HTR-8/SVneo (cell line): Measurements from ENCODE around the gene PLCB4.
A peak's percentile ranks its signal among the peaks of the same experiment; 100 is the strongest.

Experiments used
- DNase-seq: peaks from one replicate; pipeline ENCODE4 v3.0.0; 2011; ENCODE audit warnings: low spot score, mixed read lengths; ENCODE audit not compliant: insufficient read length
- FAIRE-seq: peaks from 2 replicates; lab custom pipeline; 2011; peaks lifted over from hg19 to GRCh38; lab: Jason Lieb, UNC

Gene PLCB4

DNA sequence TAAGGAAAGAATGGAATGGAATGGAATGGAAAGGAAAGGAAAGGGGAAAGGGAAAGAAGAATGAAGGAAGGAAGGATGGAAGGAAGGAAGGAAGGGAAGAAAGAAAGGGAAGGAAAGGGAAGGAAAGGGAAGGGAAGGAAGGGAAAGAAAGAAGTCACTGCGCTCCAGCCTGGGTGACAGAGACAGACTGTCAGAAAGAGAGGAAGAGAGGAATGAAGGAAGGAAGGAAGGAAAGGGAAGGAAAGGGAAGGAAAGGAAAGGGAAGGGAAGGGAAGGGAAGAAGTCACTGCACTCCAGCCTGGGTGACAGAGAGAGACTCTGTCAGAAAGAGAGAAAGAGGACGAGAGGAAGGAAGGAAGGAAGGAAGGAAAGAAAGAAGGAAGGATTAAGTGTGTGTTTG lies 224.3 kb downstream of the PLCB4 start:
- no peak for DNase-seq
- FAIRE-seq = peak; percentile 23

DNA sequence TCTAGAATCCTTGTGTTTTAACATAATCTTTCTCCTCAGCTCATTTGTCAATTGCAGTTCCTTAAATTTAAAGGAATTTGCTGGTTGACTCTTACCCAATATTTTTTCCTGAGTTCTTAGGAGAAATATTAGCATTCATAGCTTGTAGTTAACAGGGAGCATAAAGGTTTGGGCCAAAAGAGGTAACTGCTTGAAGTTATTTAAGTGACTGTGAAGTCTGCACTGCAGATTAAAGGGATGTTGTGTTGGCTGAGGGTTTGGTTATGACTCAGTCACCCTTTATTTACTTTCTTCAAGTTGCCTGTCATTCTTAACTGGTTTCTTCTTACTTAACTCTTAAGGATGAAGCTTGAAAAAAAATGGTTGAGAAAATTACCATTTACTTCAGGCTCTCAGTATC lies 225.2 kb downstream of the PLCB4 start:
- FAIRE-seq = no peak

DNA sequence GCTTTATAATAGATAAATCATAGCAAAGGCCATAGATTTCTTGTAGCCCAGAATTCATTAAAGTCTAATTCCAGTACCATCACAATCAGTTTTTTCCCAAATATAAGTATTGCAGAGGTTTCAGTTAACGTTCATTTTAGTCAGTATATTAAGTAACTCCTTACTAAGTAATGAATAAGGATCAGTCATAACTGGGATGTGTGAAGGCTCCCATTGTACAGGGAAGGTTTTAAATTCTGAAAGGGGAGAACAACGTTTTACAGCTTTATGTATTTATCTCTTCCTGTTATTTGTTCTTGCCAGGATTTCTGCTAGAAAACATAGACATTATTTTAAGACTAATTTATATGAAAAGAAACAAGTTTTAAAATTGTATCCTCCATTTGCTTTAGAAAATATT lies 230.0 kb downstream of the PLCB4 start:
- FAIRE-seq = no peak
- DNase-seq = no peak

More for the DNA sequence above, 225.2 kb downstream of the PLCB4 start:
- no peak for DNase-seq

DNA sequence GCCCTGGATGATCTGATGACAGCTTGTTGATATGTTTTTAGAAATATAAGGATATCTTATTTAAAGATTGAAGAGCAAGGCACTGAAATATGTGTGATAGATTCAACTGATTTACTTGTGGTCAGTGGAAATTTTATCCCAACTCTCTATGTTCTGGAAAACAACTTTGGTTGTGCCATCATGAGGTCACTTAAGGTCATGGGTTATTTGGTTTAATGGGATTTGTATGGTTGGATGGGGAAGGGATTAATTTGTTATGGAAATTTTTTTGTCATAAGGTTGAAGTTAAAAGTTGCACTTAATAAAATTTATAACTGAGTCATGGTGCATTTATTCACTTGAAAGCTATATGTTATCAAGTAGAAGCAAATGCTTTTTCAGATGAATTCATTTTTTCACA lies 231.2 kb downstream of the PLCB4 start:
- DNase-seq (no peak), FAIRE-seq (no peak)

DNA sequence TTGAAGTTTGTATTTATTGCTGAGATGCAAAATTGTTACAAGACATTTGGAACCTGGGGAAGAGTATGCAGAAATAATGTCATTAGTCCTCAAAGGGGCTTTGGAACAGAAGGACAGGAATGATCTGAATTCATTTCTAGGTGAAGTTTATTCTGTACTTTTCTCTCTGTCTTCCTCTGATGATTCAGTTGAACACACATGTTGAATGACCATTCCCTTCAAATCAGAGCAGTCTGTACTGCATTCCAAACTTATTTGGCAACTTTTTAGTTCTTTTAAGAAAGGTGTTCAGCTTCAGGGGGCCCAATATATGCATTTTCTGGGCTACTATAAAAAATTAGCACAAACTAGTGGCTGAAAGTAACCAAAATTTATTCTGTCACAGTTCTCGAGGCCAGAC lies 231.6 kb downstream of the PLCB4 start:
- FAIRE-seq = no peak

DNA sequence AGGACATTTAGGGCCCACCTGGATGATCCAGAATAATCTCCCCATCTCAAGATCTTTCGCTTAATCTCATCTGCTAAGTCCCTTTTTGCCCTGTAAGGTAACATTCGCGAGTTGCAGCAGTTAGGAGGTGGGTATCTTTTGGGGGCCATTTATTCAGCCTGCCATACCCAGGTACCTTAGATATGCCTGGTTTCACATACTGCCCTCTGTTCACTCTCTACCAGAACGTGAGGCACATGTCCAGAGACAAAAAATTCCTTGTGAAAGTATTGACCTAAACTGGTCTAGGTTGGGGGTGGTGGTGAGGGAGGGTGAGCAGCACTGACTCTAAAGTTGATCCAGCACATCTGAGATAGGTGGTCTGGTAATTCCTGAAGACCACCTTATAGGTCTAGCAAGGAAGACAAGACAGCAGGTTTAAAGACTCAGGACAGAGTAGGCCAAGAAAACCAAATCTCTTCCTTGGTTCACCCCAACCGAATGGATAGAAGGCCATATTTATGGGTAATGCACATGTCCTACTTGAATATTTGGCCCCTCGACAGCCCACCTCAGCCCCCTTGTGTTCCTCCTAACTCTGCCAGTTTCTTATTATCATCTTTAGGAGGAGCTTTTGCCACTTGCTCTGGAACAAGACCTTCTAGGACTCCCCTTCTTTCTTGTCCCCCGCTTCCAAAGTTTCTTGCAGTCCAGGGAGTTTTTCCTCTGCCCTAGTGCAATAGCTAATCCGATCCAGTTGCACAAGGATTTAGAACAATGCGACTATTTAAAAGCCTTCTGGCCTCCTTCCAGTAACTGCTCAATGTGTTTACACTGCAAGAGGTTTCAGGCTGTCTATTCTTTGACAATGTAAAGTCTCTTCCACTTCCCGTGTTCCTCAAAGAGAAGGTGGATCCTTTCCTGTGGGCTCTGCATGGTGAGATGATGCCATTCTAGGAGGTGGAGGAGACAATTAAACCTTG lies 232.5 kb downstream of the PLCB4 start:
- peak; percentile 69 for FAIRE-seq
- DNase-seq = no peak

More for the DNA sequence above, 231.6 kb downstream of the PLCB4 start:
- DNase-seq = no peak

DNA sequence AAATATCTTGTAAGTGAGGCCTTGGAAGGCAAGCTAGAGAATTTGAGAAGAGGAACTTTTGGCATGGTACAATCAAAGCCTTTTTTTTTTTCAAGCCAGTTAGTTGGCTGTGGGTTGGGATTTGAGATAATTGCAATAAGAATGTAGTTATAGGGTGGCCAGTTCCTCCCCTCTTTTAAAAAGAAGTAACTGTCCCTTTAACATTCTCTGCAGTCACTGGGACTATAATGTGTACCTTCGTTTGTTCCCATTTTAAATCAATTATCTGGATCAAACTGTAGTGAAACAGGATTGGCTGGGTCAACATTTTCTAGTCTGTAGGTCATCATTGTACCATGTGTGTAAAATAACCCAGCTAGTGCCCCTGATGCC lies 233.2 kb downstream of the PLCB4 start:
- FAIRE-seq (no peak), DNase-seq (no peak)

DNA sequence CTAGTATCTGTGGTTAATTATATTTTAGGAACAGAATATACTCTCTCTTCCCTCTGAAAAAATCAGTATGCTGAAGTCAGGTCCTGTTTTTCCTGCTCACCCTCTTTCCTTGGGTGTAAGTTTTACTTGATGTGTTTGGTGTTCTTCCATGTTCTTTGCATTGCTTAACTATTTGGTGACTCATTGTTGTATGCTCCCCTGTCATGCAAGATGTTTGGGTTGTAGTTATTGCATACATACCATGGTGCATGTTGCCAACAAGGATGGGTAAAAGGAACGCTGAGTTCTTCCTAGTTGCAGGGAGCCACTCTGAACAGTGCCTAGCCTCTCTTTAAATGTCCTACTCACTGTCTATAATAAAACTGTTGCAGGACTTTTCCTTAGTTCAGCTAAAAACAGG lies 237.6 kb downstream of the PLCB4 start:
- DNase-seq (no peak), FAIRE-seq (no peak)

DNA sequence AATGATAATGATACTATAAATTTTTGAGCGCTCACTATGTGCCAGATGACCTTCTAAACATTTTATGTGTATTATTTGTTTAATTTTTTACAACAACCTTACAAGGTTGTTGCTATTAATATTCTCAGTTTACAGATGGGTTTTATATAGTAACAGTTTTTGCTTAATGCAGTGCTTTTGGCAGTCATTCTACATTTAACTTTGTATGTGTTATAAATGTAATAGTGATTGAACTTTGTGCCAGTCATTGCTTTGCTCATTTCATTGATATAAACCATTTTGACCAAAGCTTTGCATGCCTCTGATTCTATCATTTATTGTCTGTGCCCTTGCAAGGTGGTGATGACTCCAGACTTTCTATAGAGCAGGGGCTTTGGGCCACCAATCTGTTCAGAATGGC lies 239.2 kb downstream of the PLCB4 start:
- no peak for DNase-seq
- FAIRE-seq = no peak

DNA sequence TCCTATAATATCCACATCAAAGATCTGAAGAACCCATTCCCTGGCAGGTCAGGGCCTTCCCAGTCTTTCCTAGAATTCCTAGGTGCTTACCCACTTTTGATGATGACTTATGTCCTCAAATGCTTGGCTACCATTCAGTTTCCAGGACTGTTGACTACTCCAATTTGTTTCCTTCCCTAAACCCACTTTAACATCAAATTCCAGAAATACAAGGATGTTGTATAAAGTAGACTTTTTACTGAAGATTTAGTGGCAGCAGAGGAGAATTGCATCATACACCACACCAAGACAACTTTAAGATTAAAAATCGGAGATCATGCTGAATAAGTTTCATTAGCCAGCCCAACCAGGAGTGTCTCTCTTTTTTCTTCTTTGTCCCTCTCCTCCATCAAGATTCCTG lies 242.2 kb downstream of the PLCB4 start:
- FAIRE-seq = no peak

DNA sequence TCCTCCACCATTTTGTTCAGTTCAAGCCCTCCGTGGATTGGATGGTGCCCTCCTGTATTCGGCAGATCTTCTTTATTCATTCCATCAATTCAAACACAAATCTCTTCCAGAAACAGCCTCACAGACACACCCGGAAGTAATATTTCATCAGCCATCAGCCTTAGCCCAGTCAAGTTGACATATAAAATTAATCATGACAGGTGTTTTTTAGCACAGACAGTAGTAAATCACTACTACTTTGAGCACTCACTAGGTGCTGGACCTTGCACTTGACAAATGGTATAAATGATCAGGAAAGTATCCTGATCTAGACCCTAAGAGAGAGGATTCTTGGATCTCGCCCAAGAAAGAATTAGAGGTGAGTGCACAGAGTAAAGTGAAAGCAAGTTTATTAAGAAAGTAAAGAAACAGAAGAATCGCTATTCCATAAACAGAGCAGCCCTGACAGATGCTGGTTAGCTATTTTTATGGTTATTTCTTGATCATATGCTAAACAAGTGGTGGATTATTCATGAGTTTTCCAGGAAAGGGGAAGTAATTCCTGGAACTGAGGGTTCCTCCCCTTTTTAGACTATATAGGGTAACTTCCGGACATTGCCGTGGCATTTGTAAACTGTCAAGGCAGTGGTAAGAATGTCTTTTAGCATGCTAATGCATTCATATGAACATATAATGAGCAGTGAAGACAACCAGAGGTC lies 250.9 kb downstream of the PLCB4 start:
- FAIRE-seq = no peak
- DNase-seq = no peak

More for the DNA sequence above, 242.2 kb downstream of the PLCB4 start:
- DNase-seq = no peak

DNA sequence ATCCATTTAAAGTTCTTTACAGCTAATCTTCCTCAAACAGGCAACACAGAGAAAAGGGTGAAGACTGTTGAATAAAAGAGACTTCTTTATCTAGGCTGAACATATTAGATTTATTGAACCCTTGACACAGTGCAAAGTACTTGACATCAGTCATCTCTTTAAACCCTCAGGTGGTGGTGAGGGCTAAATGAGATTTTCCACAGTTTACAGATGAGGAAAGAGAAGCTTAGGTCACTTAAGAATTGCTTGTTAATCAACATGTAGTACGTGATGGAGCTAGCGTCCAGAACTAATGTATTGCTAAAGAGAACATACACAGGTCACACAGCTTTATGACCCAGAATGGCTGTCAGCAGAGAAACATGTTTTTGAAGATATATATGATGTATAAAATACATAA lies 252.1 kb downstream of the PLCB4 start:
- FAIRE-seq (no peak), DNase-seq (no peak)

DNA sequence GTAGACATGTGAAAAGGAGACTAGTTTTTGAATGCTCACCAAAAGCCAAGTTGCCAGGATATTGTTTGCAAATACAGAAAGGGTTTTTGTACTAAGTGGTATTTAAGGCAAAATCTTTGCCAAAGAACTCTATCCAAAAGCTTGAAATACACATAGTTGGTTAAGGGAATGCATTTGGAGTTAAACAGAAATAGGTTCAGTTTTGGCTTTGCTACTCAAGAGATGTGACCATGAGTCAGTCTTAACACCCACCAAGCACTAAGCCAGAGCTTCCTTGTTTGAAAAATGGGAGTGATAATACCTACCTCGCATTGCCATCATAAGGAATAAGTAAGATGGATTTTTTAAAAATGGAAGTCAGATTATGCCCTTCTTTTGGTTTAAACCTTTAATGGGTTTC lies 253.8 kb downstream of the PLCB4 start:
- no peak for DNase-seq
- no peak for FAIRE-seq

DNA sequence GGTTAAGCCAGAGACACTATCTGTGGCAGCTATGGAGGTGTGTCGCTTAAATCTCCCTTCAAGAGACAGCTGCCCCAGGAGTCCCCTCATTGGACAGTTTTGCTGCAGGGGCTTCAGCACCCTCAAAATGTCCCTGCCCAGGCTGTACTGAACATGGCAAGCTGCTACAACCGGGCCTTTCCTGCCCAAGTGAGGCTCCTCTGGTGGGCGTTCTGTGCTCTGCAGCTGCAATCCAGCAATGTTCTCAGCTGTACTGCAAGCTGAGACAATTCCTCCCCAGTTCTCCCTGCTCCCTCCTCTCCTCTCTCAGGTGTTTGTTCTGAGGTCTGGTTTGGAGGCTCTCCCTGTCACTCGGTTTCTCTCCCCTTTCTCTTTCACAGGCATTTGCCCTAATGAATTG lies 254.7 kb downstream of the PLCB4 start:
- DNase-seq (no peak), FAIRE-seq (no peak)

DNA sequence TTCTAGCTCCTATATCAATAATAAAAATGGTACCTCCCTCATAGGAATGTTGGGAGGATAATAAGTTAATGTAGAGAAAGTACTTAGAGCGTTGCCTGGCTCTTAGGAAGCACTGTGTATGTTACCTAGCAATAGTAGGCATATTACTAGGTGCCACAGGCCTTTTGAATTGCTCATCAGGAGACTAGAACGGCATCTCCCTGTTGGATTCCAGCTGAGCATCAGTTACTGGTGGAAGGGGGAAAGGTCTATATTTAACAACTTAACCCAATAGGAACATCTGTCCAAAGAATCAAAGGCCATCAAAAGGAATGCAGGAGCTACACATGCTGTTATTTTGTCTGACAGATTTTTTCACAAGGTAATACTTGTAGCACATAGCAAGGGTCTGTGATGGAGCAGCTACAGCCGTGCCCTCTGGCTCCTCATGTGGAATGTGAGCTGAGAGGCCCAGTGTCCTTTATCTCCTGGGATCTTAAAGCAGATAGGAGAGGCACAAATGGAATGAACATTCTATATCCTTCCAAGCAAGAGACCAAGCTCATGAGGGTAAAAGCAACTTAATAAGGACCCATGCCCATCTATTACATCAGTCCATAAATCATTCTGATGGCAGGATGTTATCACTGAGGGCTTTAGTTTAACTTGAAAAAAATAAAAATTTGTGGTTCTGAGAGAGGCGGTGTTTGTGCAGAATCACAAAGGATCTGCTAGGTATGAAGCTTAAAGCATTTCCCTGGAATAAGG lies 260.6 kb downstream of the PLCB4 start:
- DNase-seq (no peak), FAIRE-seq (no peak)

DNA sequence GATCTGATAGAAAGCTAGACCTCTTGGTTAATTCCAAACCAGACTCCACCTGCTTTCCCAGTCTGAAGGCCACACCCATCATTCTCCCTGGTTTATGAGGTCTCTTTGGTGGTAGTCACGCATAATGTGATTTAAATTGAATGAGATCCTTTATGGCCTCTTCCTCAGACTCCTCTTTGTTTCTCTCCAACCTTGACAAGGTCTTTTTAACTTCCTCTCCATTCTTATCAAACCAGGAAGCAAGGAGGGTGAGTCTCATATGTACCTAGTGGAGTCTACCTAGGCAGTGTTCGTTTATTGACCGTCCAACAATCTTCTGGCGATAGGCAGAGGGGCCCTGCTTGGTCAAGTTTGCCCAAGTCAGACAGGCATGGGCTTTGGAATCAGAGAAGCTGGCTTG lies 261.3 kb downstream of the PLCB4 start:
- DNase-seq (no peak), FAIRE-seq (no peak)

DNA sequence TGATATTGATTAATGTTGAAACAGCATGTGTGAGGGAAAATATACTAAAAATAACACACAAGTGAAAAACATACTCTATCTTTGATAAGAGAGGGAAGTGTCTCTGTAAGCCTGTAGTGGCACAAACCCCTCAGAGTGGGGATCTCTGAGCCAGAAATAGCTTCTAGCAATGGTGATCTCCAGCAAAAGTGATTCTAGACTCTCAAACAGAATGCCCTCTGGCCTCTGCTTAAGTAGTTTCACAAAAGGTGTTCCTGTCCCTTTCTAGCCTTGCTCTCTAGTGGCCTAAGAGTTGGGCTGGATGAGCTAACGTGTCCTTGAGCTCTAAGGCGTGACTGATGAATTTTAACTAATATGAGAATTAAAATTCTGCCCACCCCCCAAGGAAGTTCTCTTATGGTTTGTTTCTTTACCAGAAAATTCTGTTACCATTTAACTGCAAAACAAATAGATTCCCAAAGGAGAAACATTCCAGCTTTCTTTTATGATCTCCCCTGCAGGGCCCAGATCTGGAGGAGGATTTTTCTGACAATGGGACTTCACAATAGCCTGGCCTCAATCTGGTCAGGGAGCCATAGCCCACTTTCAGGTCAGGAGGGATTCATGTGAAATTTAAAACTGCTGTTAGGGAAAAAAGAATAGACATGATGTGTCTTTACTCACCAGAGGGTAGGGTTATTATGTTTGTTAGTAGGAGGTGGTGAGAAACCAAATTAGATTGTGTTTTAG lies 263.0 kb downstream of the PLCB4 start:
- no peak for DNase-seq
- FAIRE-seq = no peak

DNA sequence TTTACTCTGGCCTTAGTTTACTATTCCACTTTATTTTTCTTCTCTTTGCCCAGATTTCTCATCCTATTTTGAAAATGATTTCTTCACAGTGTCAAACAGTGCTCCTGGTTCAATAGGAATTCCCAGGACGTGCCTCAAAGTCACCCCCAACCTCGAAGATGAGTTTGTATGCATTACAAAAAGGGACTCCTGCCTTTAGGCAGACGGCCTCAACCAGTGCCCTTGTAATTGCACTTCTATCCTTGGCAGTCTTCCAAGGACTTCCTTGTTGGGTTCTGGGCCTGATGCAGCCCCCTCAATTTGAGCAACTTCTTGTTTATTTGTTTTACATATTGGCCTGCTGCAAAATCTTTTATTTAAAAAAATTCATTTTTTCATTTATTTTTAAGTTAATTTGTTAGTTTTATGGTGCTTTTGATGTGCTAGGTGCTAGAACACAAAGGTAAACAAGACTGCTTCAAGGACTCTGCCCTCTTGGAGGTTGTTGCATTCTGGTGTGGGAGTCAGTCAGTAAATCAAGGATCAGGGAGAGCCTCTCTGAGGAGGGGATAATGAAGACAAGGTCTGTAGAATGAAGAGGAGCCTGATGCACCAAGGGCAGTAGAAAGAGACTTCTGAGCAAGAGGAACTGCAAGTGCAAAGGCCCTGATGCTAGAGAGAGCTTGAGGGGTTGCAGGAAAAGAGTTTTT lies 264.0 kb downstream of the PLCB4 start:
- no peak for DNase-seq
- FAIRE-seq = no peak

DNA sequence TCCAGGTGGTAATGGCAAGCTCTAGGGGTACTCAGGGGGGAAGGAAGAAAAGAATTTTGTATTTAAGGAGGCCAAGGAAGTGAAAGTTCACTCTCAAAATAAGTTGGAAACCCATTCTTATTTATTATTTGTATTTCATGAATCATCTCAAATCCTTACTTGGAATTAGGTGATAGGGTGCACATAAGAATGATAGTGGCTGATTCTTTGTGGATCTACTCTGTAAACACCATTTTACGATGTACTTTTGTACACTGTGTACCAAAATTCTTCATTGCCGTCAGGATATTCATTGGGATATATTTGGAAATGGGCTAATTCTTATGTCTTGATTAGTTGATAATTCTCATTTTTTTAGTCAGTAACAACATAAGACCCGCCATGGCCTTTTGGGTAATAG lies 266.0 kb downstream of the PLCB4 start:
- FAIRE-seq (no peak), DNase-seq (no peak)

DNA sequence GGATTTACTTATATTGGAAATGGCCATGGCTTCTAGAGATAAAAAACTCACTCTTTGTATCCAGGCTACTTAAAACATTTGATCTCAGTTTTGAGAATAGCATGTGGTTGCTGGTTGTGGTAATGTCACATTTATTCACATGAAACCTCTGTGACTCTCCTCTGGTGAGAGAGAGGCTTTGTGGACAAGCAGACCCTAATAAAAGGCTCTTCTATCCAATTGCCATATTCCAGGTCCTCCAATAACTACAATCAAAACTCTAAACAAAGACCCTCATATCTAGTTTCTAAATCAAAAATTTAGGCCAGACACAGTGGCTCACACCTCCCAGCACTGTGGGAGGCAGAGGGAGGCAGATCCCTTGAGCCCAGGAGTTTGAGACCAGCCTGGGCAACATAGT lies 269.2 kb downstream of the PLCB4 start:
- DNase-seq = no peak
- no peak for FAIRE-seq
